ENCODE measurements around the gene CA5B.

DNA sequence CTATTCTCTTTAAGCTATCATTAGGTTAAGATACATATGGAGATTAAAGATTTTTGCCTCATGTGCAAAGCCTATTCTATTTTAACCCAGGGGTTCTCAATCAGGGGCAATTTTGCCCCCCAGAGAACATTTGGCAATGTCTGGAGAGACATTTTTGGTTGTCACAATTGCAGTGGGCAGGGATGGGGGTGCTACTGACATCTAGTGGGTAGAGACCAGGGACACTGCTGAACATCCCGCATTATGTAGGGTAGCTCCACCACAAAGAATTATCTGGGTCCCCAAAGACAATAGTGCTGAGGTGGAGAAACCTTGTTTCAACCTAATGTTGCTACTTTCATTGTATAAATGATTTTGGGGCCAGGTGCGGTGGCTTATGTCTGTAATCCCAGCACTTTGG is 13.2 kb upstream of the CA5B start:
- TF ChIP-seq CTCF (conservative IDR thresholded peaks at IDR 0.05) (no peak), ZFX (IDR thresholded peaks at IDR 0.05) (no peak)
